CD14-positive monocyte (primary cell): ENCODE measurements around the gene CFAP61. TPM values are rescaled to one million over a fixed set of nuclear protein-coding genes. Genes with fewer than 3 reads are reported as not detected.

Experiments used
- DNase-seq, 3 donors: peaks; one replicate each; pipeline ENCODE4 v3.0.0-alpha.2; 2011 to 2022
- H2AFZ ChIP-seq: 2 replicates; pipeline ENCODE4 v1.6.0; 2012; ENCODE audit warnings: mild to moderate bottlenecking, low read depth, low read length, inconsistent platforms; ENCODE audit not compliant: insufficient read depth, poor library complexity, severe bottlenecking
- H3K27ac ChIP-seq, 2 donors: 1 replicate in 1 of 2; 2 replicates in 1 of 2; pipeline ENCODE4 v1.5.1; 2012 to 2013; ENCODE audit warnings: low read length in 2 of 2, control low read depth in 1 of 2, inconsistent platforms in 1 of 2, low read depth in 1 of 2, mild to moderate bottlenecking in 1 of 2
- H3K27me3 ChIP-seq, 2 donors: one replicate each; pipeline versions ENCODE4 v1.6.0 to v1.6.1; 2011 to 2013; ENCODE audit warnings: low read length in 2 of 2; ENCODE audit not compliant: control insufficient read depth in 2 of 2, insufficient read depth in 2 of 2
- H3K36me3 ChIP-seq, 2 donors: replicated peaks in 1 of 2; 1 replicate in 1 of 2; 2 replicates in 1 of 2; pipeline versions ENCODE4 v1.5.1 to v1.6.1; 2012 to 2013; ENCODE audit warnings: low read length in 2 of 2, control low read depth in 1 of 2, inconsistent platforms in 1 of 2, mild to moderate bottlenecking in 1 of 2; ENCODE audit not compliant: insufficient read depth in 2 of 2, control insufficient read depth in 1 of 2
- H3K4me1 ChIP-seq, 2 donors: 1 replicate in 1 of 2; 2 replicates in 1 of 2; pipeline versions ENCODE4 v1.5.1 to v1.6.1; 2012 to 2013; ENCODE audit warnings: low read length in 2 of 2, control low read depth in 1 of 2, inconsistent platforms in 1 of 2, mild to moderate bottlenecking in 1 of 2, moderate library complexity in 1 of 2; ENCODE audit not compliant: insufficient read depth in 2 of 2, control insufficient read depth in 1 of 2
- H3K4me2 ChIP-seq: replicated peaks from 2 replicates; pipeline ENCODE3; 2012; ENCODE audit warnings: low read length, moderate library complexity, mild to moderate bottlenecking; ENCODE audit not compliant: poor library complexity, severe bottlenecking; ENCODE audit errors: extremely low read depth
- H3K4me3 ChIP-seq, 3 experiments: fragments of 200-600 bp in 1 of 3; sonication (generic) in 1 of 3; replicated peaks in 1 of 3; 1 replicate in 2 of 3; 2 replicates in 1 of 3; pipeline ENCODE4 v1.5.1; 2011 to 2013; ENCODE audit warnings: low read length in 3 of 3, mild to moderate bottlenecking in 3 of 3, control low read depth in 2 of 3, low read depth in 2 of 3, inconsistent platforms in 1 of 3, moderate library complexity in 1 of 3
- H3K79me2 ChIP-seq: 2 replicates; pipeline ENCODE4 v1.6.0; 2012; ENCODE audit warnings: mild to moderate bottlenecking, control low read depth, inconsistent platforms, low read length, moderate library complexity; ENCODE audit not compliant: insufficient read depth
- H3K9ac ChIP-seq: 2 replicates; pipeline ENCODE4 v1.6.0; 2017; ENCODE audit warnings: low read length, mild to moderate bottlenecking; ENCODE audit not compliant: insufficient read depth, poor library complexity, severe bottlenecking
- H3K9me3 ChIP-seq, 2 donors: replicated peaks in 1 of 2; 1 replicate in 1 of 2; 2 replicates in 1 of 2; pipeline versions ENCODE4 v1.5.1 to v1.6.1; 2012 to 2013; ENCODE audit warnings: low read length in 2 of 2, control low read depth in 1 of 2; ENCODE audit not compliant: control insufficient read depth in 1 of 2, insufficient read depth in 1 of 2
- H4K20me1 ChIP-seq: 2 replicates; pipeline ENCODE4 v1.6.0; 2012; ENCODE audit warnings: mild to moderate bottlenecking, low read length, control low read depth, moderate library complexity; ENCODE audit not compliant: insufficient read depth
- H3K27ac Mint-ChIP-seq, 7 donors: one replicate each; pipeline ENCODE4 v1.8.0; 2020; ENCODE audit warnings: mild to moderate bottlenecking in 7 of 7, mixed read lengths in 7 of 7, moderate library complexity in 6 of 7, inconsistent platforms in 2 of 7
- H3K27me3 Mint-ChIP-seq, 3 donors: one replicate each; pipeline ENCODE4 v1.8.0; 2021 to 2022; ENCODE audit warnings: low read depth in 3 of 3, mild to moderate bottlenecking in 3 of 3, mixed read lengths in 3 of 3, moderate library complexity in 3 of 3, inconsistent platforms in 1 of 3
- H3K36me3 Mint-ChIP-seq, 2 donors: one replicate each; pipeline ENCODE4 v1.8.0; 2020; ENCODE audit warnings: mixed read lengths in 2 of 2, inconsistent platforms in 1 of 2, mild to moderate bottlenecking in 1 of 2
- H3K4me1 Mint-ChIP-seq: one replicate; pipeline ENCODE4 v1.8.0; 2020; ENCODE audit warnings: mild to moderate bottlenecking, mixed read lengths
- H3K4me3 Mint-ChIP-seq, 2 donors: one replicate each; pipeline ENCODE4 v1.8.0; 2020; ENCODE audit warnings: mild to moderate bottlenecking in 2 of 2, mixed read lengths in 2 of 2, moderate library complexity in 1 of 2
- H3K9me3 Mint-ChIP-seq, 7 donors: one replicate each; pipeline ENCODE4 v1.8.0; 2020 to 2022; ENCODE audit warnings: mixed read lengths in 7 of 7, mild to moderate bottlenecking in 6 of 7, moderate library complexity in 6 of 7, inconsistent platforms in 2 of 7
- WGBS: methylation state at CpG from one replicate; pipeline ENCODE4 v1.1.5; 2013; ENCODE audit warnings: missing lambda C conversion rate; ENCODE audit not compliant: insufficient coverage; 5-methylcytosine and 5-hydroxymethylcytosine counted together
- intact Hi-C, 2 donors: fragments of 100-400 bp; cut with micrococcal nuclease; formaldehyde crosslinking; loops; one replicate each; pipeline versions ENCODE4 v1.15.0 to v1.15.1; 2023
- polyA minus RNA-seq: library from RNA; depleted of rRNA, polyadenylated mRNA; stranded (reverse); fragments of >200 nt; gene quantifications from 2 replicates; pipeline ENCODE4 v1.2.3, GENCODE V29; 2012
- polyA plus RNA-seq, 3 donors: library from polyadenylated mRNA; depleted of rRNA in 1 of 3; unstranded in 2 of 3; stranded (reverse) in 1 of 3; fragments of 300-500 nt in 2 of 3; fragments of >200 nt in 1 of 3; fragmentation: Illumina TruSeq in 2 of 3; gene quantifications; 1 replicate in 2 of 3; 2 replicates in 1 of 3; pipeline ENCODE4 v1.2.3, GENCODE V29; 2012 to 2021
- total RNA-seq, 12 experiments: library from RNA in 1 of 12; stranded (reverse) in 1 of 12; fragments of 120-200 nt in 1 of 12; gene quantifications; one replicate each; pipeline ENCODE4 v1.2.4 and lab custom pipeline; 2013 to 2026; ENCODE audit warnings: mixed read lengths in 6 of 12, inconsistent platforms in 1 of 12
- TF ChIP-seq, protein P1 (sequence below): fragments of 200-600 bp; IDR thresholded peaks from one replicate; pipeline ENCODE4 v1.8.0; 2022; ENCODE audit warnings: antibody characterized with exemption, mild to moderate bottlenecking

CFAP61 gene
- 0.06 TPM for total RNA-seq (2013)
- not detected for polyA plus RNA-seq
- not detected in 2 replicates for polyA minus RNA-seq
- 0 to 4.7 (median 0.28) reads per million in 11 experiments for total RNA-seq (lab: John Stamatoyannopoulos, UW)

GRCh38 chr20:20052074-20052970 is at the start of gene CFAP61, which contains the start of gene CRNKL1:
TSS of gene CFAP61 (plus strand) at chr20:20052532. CDS start at chr20:20056654, 4,122 bp downstream.
TSS of gene CRNKL1 (minus strand) at chr20:20052466. CDS start at chr20:20052342, 124 bp downstream.
- Histone ChIP-seq H3K79me2 (peaks cover 22% of the 10 kb centered on the region), H3K36me3 (peaks cover 28 to 32% of the 10 kb centered on the region in 2 donors), H2AFZ (peak within 1 kb of the TSS; percentile 96), H3K4me1 (peaks cover 17 to 21% of the 10 kb centered on the region in 2 donors), H4K20me1 (no peaks in the 10 kb centered on the region), H3K4me3 (peak within 1 kb of the TSS; percentile 81 to 96 (median 91)), H3K9me3 (no peaks in the 10 kb centered on the region), H3K4me2 (peak within 1 kb of the TSS; percentile 78), H3K9ac (peak within 1 kb of the TSS; percentile 88), H3K27me3 (no peaks in the 10 kb centered on the region), H3K27ac (peak within 1 kb of the TSS; percentile 76 to 92)
- DNase-seq = peak; percentile 95 to 98 (median 98)
- under 1% methylated on average over 48 of the region's 67 CpGs for WGBS
- Mint-ChIP-seq H3K27me3 (peaks cover 0 to 1% (median 0%) of the 10 kb centered on the region in 3 donors), H3K27ac (peak within 1 kb of the TSS; percentile 96 to 98 (median 98)), H3K4me3 (peak within 1 kb of the TSS; percentile 99), H3K36me3 (peaks cover 32 to 34% of the 10 kb centered on the region in 2 donors), H3K9me3 (no peaks in the 10 kb centered on the region), H3K4me1 (peaks cover 19% of the 10 kb centered on the region)
- intact Hi-C loops = loop anchor here in 1 of 2 donors (1.0 to 10.0 kb wide), 2 partner anchors 35 to 1072 kb away; partner anchors contain the start of genes KIZ and NAA20
- TF ChIP-seq, protein P1, sequence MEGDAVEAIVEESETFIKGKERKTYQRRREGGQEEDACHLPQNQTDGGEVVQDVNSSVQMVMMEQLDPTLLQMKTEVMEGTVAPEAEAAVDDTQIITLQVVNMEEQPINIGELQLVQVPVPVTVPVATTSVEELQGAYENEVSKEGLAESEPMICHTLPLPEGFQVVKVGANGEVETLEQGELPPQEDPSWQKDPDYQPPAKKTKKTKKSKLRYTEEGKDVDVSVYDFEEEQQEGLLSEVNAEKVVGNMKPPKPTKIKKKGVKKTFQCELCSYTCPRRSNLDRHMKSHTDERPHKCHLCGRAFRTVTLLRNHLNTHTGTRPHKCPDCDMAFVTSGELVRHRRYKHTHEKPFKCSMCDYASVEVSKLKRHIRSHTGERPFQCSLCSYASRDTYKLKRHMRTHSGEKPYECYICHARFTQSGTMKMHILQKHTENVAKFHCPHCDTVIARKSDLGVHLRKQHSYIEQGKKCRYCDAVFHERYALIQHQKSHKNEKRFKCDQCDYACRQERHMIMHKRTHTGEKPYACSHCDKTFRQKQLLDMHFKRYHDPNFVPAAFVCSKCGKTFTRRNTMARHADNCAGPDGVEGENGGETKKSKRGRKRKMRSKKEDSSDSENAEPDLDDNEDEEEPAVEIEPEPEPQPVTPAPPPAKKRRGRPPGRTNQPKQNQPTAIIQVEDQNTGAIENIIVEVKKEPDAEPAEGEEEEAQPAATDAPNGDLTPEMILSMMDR = no peak
